AG04450 (cell line): ENCODE data around the gene ATRX. TPM values are rescaled to one million over a fixed set of nuclear protein-coding genes. Genes with fewer than 3 reads are reported as not detected.
"Not testable (repeated sequence)": the region's sequence is repeated elsewhere in the genome, so short reads cannot be mapped to it uniquely, and the experiment has no call there.

Experiments
- CTCF ChIA-PET: fragments of 300-600, 350-600 bp; formaldehyde crosslinking; extraction: SDS; loops from one replicate; lab custom pipeline; 2022; ENCODE audit warnings: antibody characterized with exemption, inconsistent platforms; lab: Charles Lee
- POLR2A ChIA-PET: fragments of 350-600 bp; formaldehyde crosslinking; extraction: SDS; loops from one replicate; lab custom pipeline; 2021; ENCODE audit warnings: antibody characterized with exemption, inconsistent platforms; lab: Yijun Ruan, JAX
- DNase-seq: peaks from one replicate; pipeline ENCODE4 v3.0.0-alpha.2; 2011; ENCODE audit warnings: low read depth, low spot score
- H3K27ac ChIP-seq: one replicate; pipeline ENCODE4 v1.5.1; 2012; ENCODE audit warnings: low read depth, low read length, control low read depth
- H3K27me3 ChIP-seq: one replicate; pipeline ENCODE4 v1.6.0; 2012; ENCODE audit warnings: low read length; ENCODE audit not compliant: control insufficient read depth, insufficient read depth
- H3K4me3 ChIP-seq: 2 replicates; pipeline ENCODE4 v1.5.1; 2011; ENCODE audit warnings: mild to moderate bottlenecking, low read depth, low read length, control low read depth
- H3K9me3 ChIP-seq: 2 replicates; pipeline ENCODE4 v1.5.1; 2012; ENCODE audit warnings: low read length; ENCODE audit not compliant: control insufficient read depth, insufficient read depth
- polyA plus RNA-seq: library from polyadenylated mRNA; depleted of rRNA; stranded (reverse); fragments of >200 nt; gene quantifications from 2 replicates; pipeline ENCODE4 v1.2.3, GENCODE V29; 2011
- TF ChIP-seq, protein P1 (sequence below): IDR thresholded peaks from 2 replicates; pipeline ENCODE4 v1.5.1; 2011; ENCODE audit warnings: low read depth, low read length, control low read depth, inconsistent platforms

The ATRX gene
- polyA plus RNA-seq, 1 experiment = 76.3 TPM

DNA sequence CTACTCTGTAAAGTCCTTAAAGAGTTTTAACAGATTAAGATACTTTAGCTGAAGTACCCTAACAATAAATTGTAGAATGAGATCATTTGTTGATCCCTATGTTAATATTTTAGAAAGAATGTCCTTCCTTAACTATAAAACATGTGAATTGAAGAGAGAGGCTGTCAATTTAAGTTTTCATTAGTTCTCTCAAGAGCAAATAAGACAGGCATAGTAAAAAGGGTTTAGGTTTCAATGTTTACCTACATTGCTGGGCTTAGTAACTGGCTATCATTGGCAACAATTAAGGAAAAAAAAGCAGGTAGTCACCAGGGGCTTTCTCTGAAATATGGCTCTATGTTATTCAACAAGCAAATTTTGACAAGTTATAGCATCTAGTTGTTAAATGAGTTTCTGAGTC is 91.5 kb downstream of the ATRX start:
- H3K4me3 ChIP-seq = no peak overlapping the region
- H3K27me3 ChIP-seq = no peaks in the 10 kb centered on the region
- TF ChIP-seq, protein P1, sequence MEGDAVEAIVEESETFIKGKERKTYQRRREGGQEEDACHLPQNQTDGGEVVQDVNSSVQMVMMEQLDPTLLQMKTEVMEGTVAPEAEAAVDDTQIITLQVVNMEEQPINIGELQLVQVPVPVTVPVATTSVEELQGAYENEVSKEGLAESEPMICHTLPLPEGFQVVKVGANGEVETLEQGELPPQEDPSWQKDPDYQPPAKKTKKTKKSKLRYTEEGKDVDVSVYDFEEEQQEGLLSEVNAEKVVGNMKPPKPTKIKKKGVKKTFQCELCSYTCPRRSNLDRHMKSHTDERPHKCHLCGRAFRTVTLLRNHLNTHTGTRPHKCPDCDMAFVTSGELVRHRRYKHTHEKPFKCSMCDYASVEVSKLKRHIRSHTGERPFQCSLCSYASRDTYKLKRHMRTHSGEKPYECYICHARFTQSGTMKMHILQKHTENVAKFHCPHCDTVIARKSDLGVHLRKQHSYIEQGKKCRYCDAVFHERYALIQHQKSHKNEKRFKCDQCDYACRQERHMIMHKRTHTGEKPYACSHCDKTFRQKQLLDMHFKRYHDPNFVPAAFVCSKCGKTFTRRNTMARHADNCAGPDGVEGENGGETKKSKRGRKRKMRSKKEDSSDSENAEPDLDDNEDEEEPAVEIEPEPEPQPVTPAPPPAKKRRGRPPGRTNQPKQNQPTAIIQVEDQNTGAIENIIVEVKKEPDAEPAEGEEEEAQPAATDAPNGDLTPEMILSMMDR = no peak
- H3K9me3 ChIP-seq = no peaks in the 10 kb centered on the region
- H3K27ac ChIP-seq = no peak overlapping the region
- POLR2A ChIA-PET = no interaction called here
- no peak for DNase-seq
- CTCF ChIA-PET = no interaction called here

- no peak overlapping the region for H3K27ac ChIP-seq
- TF ChIP-seq, protein P1 = no peak
- no peak overlapping the region for H3K4me3 ChIP-seq
- DNase-seq = no peak
- no peaks in the 10 kb centered on the region for H3K27me3 ChIP-seq
- POLR2A ChIA-PET = no interaction called here
- CTCF ChIA-PET = no interaction called here
- H3K9me3 ChIP-seq = no peaks in the 10 kb centered on the region
Observed at GRCh38 chrX:77693594-77693993, 92.4 kb downstream of the ATRX start.

GRCh38 chrX:77691916-77692315 is 94.1 kb downstream of the ATRX start:
- Histone ChIP-seq H3K9me3 (no peaks in the 10 kb centered on the region), H3K27me3 (no peaks in the 10 kb centered on the region), H3K4me3 (no peak overlapping the region), H3K27ac (no peak overlapping the region)
- no peak for DNase-seq
- ChIA-PET CTCF (no interaction called here), POLR2A (no interaction called here)
- TF ChIP-seq, protein P1 = no peak

- TF ChIP-seq, protein P1 = no peak
- Histone ChIP-seq H3K9me3 (no peaks in the 10 kb centered on the region), H3K4me3 (no peak overlapping the region), H3K27ac (no peak overlapping the region), H3K27me3 (no peaks in the 10 kb centered on the region)
- CTCF ChIA-PET = no interaction called here
- POLR2A ChIA-PET = no interaction called here
- DNase-seq = no peak
Observed at GRCh38 chrX:77689376-77689775, 96.6 kb downstream of the ATRX start.

DNA sequence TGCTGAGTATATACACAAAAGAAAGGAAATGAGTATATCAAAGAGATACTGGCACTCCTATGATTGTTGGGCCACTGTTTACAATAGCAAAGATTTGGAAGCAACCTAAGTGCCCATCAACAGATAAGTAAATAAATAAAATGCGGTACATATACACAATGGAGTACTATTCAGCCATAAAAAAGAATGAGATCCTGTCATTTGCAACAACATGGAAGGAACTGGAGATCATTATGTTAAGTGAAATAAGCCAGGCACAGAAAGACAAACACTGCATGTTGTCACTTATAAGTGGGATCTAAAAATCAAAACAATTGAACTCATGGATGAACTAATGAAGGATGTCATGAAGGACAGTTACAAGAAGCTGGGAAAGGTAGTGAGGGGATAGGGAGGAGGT is 100.3 kb downstream of the ATRX start:
- H3K9me3 ChIP-seq, H3K27ac ChIP-seq, DNase-seq, H3K27me3 ChIP-seq, H3K4me3 ChIP-seq, CTCF ChIA-PET, POLR2A ChIA-PET: not testable (repeated sequence)

- ChIA-PET POLR2A (no interaction called here), CTCF (no interaction called here)
- Histone ChIP-seq H3K27me3 (no peaks in the 10 kb centered on the region), H3K27ac (no peak overlapping the region), H3K4me3 (no peak overlapping the region), H3K9me3 (no peaks in the 10 kb centered on the region)
- DNase-seq = no peak
- TF ChIP-seq, protein P1 = no peak
Observed at GRCh38 chrX:77679144-77679543, 106.9 kb downstream of the ATRX start.
